ENCODE data around the gene PKP3. TPM values are rescaled to one million over a fixed set of nuclear protein-coding genes. Genes with fewer than 3 reads are reported as not detected.

Gene PKP3
- total RNA-seq, 6 donors from 2014 or later = 33.4 to 86.3 (median 55.2) TPM

- WGBS, 2 donors = 11 to 14% methylated on average over 5 to 51 of the region's 76 CpGs
- peak overlapping the region; percentile 24 to 52 (median 40) for H3K4me3 ChIP-seq
Observed at GRCh38 chr11:355581-356458, 38.2 kb upstream of the PKP3 start.

GRCh38 chr11:356610-357009 is 37.4 kb upstream of the PKP3 start:
- no peak for ATAC-seq (ENCODE audit: low FRiP score in 2 of 2)
- no peaks in the 10 kb centered on the region for H3K27me3 ChIP-seq

More at GRCh38 chr11:355581-356458, 38.2 kb upstream of the PKP3 start:
- ATAC-seq (ENCODE audit: low FRiP score in 2 of 2) (peak; percentile 91 to 92), DNase-seq (peak; percentile 91 to 97)
- Histone ChIP-seq H3K27me3 (no peaks in the 10 kb centered on the region), H3K36me3 (no peaks in the 10 kb centered on the region), H3K4me1 (peaks cover 26 to 33% (median 28%) of the 10 kb centered on the region in 4 donors), H3K27ac (peak overlapping the region; percentile 98 to 100 (median 98)), H3K9me3 (no peaks in the 10 kb centered on the region)
- TF ChIP-seq POLR2A (IDR thresholded peaks at IDR 0.05) (peak in 1 of 4 donors; percentile 78), CTCF (IDR thresholded peaks at IDR 0.05) (peak in 3 of 6 experiments; percentile 15 to 34 (median 21)), EP300 (IDR thresholded peaks at IDR 0.05) (peak; percentile 87 to 97 (median 90)), POLR2AphosphoS5 (IDR thresholded peaks at IDR 0.05) (peak; percentile 90)

GRCh38 chr11:357582-357981 is 36.4 kb upstream of the PKP3 start:
- no peak overlapping the region for H3K27ac ChIP-seq
- ATAC-seq (ENCODE audit: low FRiP score in 2 of 2) (no peak), DNase-seq (no peak)
- no peak overlapping the region for H3K4me3 ChIP-seq
- TF ChIP-seq POLR2A (IDR thresholded peaks at IDR 0.05) (no peak), CTCF (IDR thresholded peaks at IDR 0.05) (no peak), POLR2AphosphoS5 (IDR thresholded peaks at IDR 0.05) (no peak), EP300 (IDR thresholded peaks at IDR 0.05) (no peak)
- no peaks in the 10 kb centered on the region for H3K27me3 ChIP-seq
- H3K36me3 ChIP-seq = no peaks in the 10 kb centered on the region
- H3K9me3 ChIP-seq = peaks cover 0 to 5% (median 0%) of the 10 kb centered on the region in 4 donors
- WGBS, 2 donors = 96 to 97% methylated on average over 4 of the region's 4 CpGs
- H3K4me1 ChIP-seq = peaks cover 26 to 33% (median 28%) of the 10 kb centered on the region in 4 donors

More at GRCh38 chr11:356610-357009, 37.4 kb upstream of the PKP3 start:
- peaks cover 0 to 5% (median 0%) of the 10 kb centered on the region in 4 donors for H3K9me3 ChIP-seq
- TF ChIP-seq EP300 (IDR thresholded peaks at IDR 0.05) (no peak), POLR2AphosphoS5 (IDR thresholded peaks at IDR 0.05) (no peak), POLR2A (IDR thresholded peaks at IDR 0.05) (no peak), CTCF (IDR thresholded peaks at IDR 0.05) (no peak)
- 71 to 79% methylated on average over 6 of the region's 6 CpGs for WGBS, 2 donors
- no peak overlapping the region for H3K27ac ChIP-seq
- no peak overlapping the region for H3K4me3 ChIP-seq
- peaks cover 26 to 33% (median 28%) of the 10 kb centered on the region in 4 donors for H3K4me1 ChIP-seq
- no peaks in the 10 kb centered on the region for H3K36me3 ChIP-seq
- DNase-seq = no peak

GRCh38 chr11:358129-358800 is 35.7 kb upstream of the PKP3 start:
- 63 to 66% methylated on average over 34 of the region's 34 CpGs for WGBS, 2 donors
- TF ChIP-seq POLR2AphosphoS5 (IDR thresholded peaks at IDR 0.05) = no peak
- TF ChIP-seq POLR2A (IDR thresholded peaks at IDR 0.05) = no peak
- no peak for TF ChIP-seq EP300 (IDR thresholded peaks at IDR 0.05)
- TF ChIP-seq CTCF (IDR thresholded peaks at IDR 0.05) = no peak
- H3K4me1 ChIP-seq = peaks cover 21 to 26% (median 23%) of the 10 kb centered on the region in 4 donors
- no peaks in the 10 kb centered on the region for H3K36me3 ChIP-seq
- H3K4me3 ChIP-seq = no peak overlapping the region
- ATAC-seq (ENCODE audit: low FRiP score in 2 of 2) (no peak), DNase-seq (peak in 1 of 2 donors; percentile 64)
- peaks cover 0 to 5% (median 0%) of the 10 kb centered on the region in 4 donors for H3K9me3 ChIP-seq
- no peak overlapping the region for H3K27ac ChIP-seq
- H3K27me3 ChIP-seq = no peaks in the 10 kb centered on the region

Measured in upper lobe of left lung (tissue), 6 donors.